Activated naive CD8-positive, alpha-beta T cell treated with anti-CD3 and anti-CD28 coated beads, Interleukin-2, amount 50 U/mL, for 24 hours (primary cell): Measurements from ENCODE around the gene DNAH17.

ENCODE experiments used
- ATAC-seq: fragments of 150-1000 bp; cut with Tn5 transposase; one replicate; pipeline ENCODE4 v1.10.0; 2021
- DNase-seq: peaks from one replicate; pipeline ENCODE4 v3.0.0; 2021
- H3K27ac Mint-ChIP-seq: one replicate; pipeline ENCODE4 v1.8.0; 2021; ENCODE audit warnings: mild to moderate bottlenecking, mixed read lengths
- H3K27me3 Mint-ChIP-seq: one replicate; pipeline ENCODE4 v1.8.0; 2021; ENCODE audit warnings: mixed read lengths
- H3K36me3 Mint-ChIP-seq: one replicate; pipeline ENCODE4 v1.8.0; 2021; ENCODE audit warnings: low read depth, mixed read lengths
- H3K4me1 Mint-ChIP-seq: one replicate; pipeline ENCODE4 v1.8.0; 2021; ENCODE audit warnings: mixed read lengths
- H3K4me3 Mint-ChIP-seq: one replicate; pipeline ENCODE4 v1.8.0; 2021; ENCODE audit warnings: mild to moderate bottlenecking, moderate library complexity, mixed read lengths
- H3K9me3 Mint-ChIP-seq: one replicate; pipeline ENCODE4 v1.8.0; 2021; ENCODE audit warnings: mixed read lengths

Gene DNAH17

GRCh38 chr17:78577296-78577695 lies at the start of gene DNAH17:
Gene DNAH17 (minus strand): TSS chr17:78577396. CDS start chr17:78575057, 2,339 bp downstream.
- no peaks in the 10 kb centered on the region for H3K36me3 Mint-ChIP-seq
- H3K27me3 Mint-ChIP-seq = peaks cover 2% of the 10 kb centered on the region
- H3K27ac Mint-ChIP-seq = no peak within 1 kb of the TSS
- no peaks in the 10 kb centered on the region for H3K4me1 Mint-ChIP-seq
- H3K9me3 Mint-ChIP-seq = no peaks in the 10 kb centered on the region
- no peak for ATAC-seq
- no peak for DNase-seq
- no peak within 1 kb of the TSS for H3K4me3 Mint-ChIP-seq

- no peak for ATAC-seq
- H3K4me1 Mint-ChIP-seq = no peaks in the 10 kb centered on the region
- no peak overlapping the region for H3K4me3 Mint-ChIP-seq
- H3K27ac Mint-ChIP-seq = no peak overlapping the region
- H3K27me3 Mint-ChIP-seq = peaks cover 2% of the 10 kb centered on the region
- no peaks in the 10 kb centered on the region for H3K36me3 Mint-ChIP-seq
- no peak for DNase-seq
- H3K9me3 Mint-ChIP-seq = no peaks in the 10 kb centered on the region
Measured at GRCh38 chr17:78624324-78625151, 47.3 kb upstream of the DNAH17 start.

GRCh38 chr17:78623541-78623940 lies 46.3 kb upstream of the DNAH17 start:
- Mint-ChIP-seq H3K36me3 (no peaks in the 10 kb centered on the region), H3K9me3 (no peaks in the 10 kb centered on the region), H3K4me1 (no peaks in the 10 kb centered on the region), H3K27ac (no peak overlapping the region), H3K4me3 (no peak overlapping the region), H3K27me3 (peaks cover 2% of the 10 kb centered on the region)
- ATAC-seq (no peak), DNase-seq (no peak)

- ATAC-seq = no peak
- Mint-ChIP-seq H3K27ac (no peak overlapping the region), H3K27me3 (peaks cover 2% of the 10 kb centered on the region), H3K36me3 (no peaks in the 10 kb centered on the region), H3K4me1 (no peaks in the 10 kb centered on the region), H3K4me3 (no peak overlapping the region), H3K9me3 (no peaks in the 10 kb centered on the region)
- DNase-seq = no peak
Measured at GRCh38 chr17:78622491-78623265, 45.5 kb upstream of the DNAH17 start.

GRCh38 chr17:78621720-78622490 lies 44.7 kb upstream of the DNAH17 start:
- H3K4me1 Mint-ChIP-seq = no peaks in the 10 kb centered on the region

GRCh38 chr17:78620099-78620498 lies 42.9 kb upstream of the DNAH17 start:
- no peaks in the 10 kb centered on the region for H3K36me3 Mint-ChIP-seq
- H3K9me3 Mint-ChIP-seq = no peaks in the 10 kb centered on the region
- no peak overlapping the region for H3K4me3 Mint-ChIP-seq
- no peaks in the 10 kb centered on the region for H3K4me1 Mint-ChIP-seq
- no peak for ATAC-seq
- DNase-seq = no peak
- H3K27ac Mint-ChIP-seq = no peak overlapping the region
- peaks cover 2% of the 10 kb centered on the region for H3K27me3 Mint-ChIP-seq

More at GRCh38 chr17:78621720-78622490, 44.7 kb upstream of the DNAH17 start:
- Mint-ChIP-seq H3K27me3 (peaks cover 2% of the 10 kb centered on the region), H3K9me3 (no peaks in the 10 kb centered on the region), H3K4me3 (no peak overlapping the region), H3K36me3 (no peaks in the 10 kb centered on the region), H3K27ac (no peak overlapping the region)
- no peak for ATAC-seq
- DNase-seq = no peak

- no peak for ATAC-seq
- no peak overlapping the region for H3K4me3 Mint-ChIP-seq
- no peak overlapping the region for H3K27ac Mint-ChIP-seq
- H3K27me3 Mint-ChIP-seq = peaks cover 2% of the 10 kb centered on the region
- no peaks in the 10 kb centered on the region for H3K36me3 Mint-ChIP-seq
- no peaks in the 10 kb centered on the region for H3K9me3 Mint-ChIP-seq
- DNase-seq = no peak
- no peaks in the 10 kb centered on the region for H3K4me1 Mint-ChIP-seq
Measured at GRCh38 chr17:78619334-78619733, 42.1 kb upstream of the DNAH17 start.

GRCh38 chr17:78618264-78619066 lies 41.3 kb upstream of the DNAH17 start:
- Mint-ChIP-seq H3K9me3 (no peaks in the 10 kb centered on the region), H3K27ac (no peak overlapping the region), H3K36me3 (no peaks in the 10 kb centered on the region), H3K4me1 (no peaks in the 10 kb centered on the region), H3K4me3 (no peak overlapping the region), H3K27me3 (peaks cover 2% of the 10 kb centered on the region)
- no peak for DNase-seq
- no peak for ATAC-seq

GRCh38 chr17:78617511-78618061 lies 40.4 kb upstream of the DNAH17 start:
- no peak overlapping the region for H3K4me3 Mint-ChIP-seq
- H3K4me1 Mint-ChIP-seq = no peaks in the 10 kb centered on the region
- DNase-seq = no peak
- H3K27me3 Mint-ChIP-seq = peaks cover 2% of the 10 kb centered on the region
- no peak for ATAC-seq
- H3K27ac Mint-ChIP-seq = no peak overlapping the region
- no peaks in the 10 kb centered on the region for H3K9me3 Mint-ChIP-seq
- no peaks in the 10 kb centered on the region for H3K36me3 Mint-ChIP-seq

GRCh38 chr17:78616946-78617345 lies 39.8 kb upstream of the DNAH17 start:
- Mint-ChIP-seq H3K27ac (no peak overlapping the region), H3K4me3 (no peak overlapping the region), H3K27me3 (peaks cover 2% of the 10 kb centered on the region), H3K9me3 (no peaks in the 10 kb centered on the region), H3K4me1 (no peaks in the 10 kb centered on the region), H3K36me3 (no peaks in the 10 kb centered on the region)
- DNase-seq = no peak
- ATAC-seq = no peak

- no peaks in the 10 kb centered on the region for H3K36me3 Mint-ChIP-seq
- H3K9me3 Mint-ChIP-seq = no peaks in the 10 kb centered on the region
- ATAC-seq (no peak), DNase-seq (no peak)
- H3K4me3 Mint-ChIP-seq = no peak overlapping the region
- H3K27ac Mint-ChIP-seq = no peak overlapping the region
- no peaks in the 10 kb centered on the region for H3K4me1 Mint-ChIP-seq
- H3K27me3 Mint-ChIP-seq = peaks cover under 1% of the 10 kb centered on the region
Measured at GRCh38 chr17:78615631-78616030, 38.4 kb upstream of the DNAH17 start.

GRCh38 chr17:78613416-78613815 lies 36.2 kb upstream of the DNAH17 start:
- no peak for ATAC-seq
- Mint-ChIP-seq H3K36me3 (no peaks in the 10 kb centered on the region), H3K4me3 (no peak overlapping the region), H3K27ac (no peak overlapping the region), H3K27me3 (peaks cover 4% of the 10 kb centered on the region), H3K4me1 (no peaks in the 10 kb centered on the region), H3K9me3 (no peaks in the 10 kb centered on the region)
- DNase-seq = no peak

GRCh38 chr17:78611607-78612006 lies 34.4 kb upstream of the DNAH17 start:
- no peak for DNase-seq
- H3K27ac Mint-ChIP-seq = no peak overlapping the region
- peaks cover 8% of the 10 kb centered on the region for H3K27me3 Mint-ChIP-seq

More at GRCh38 chr17:78611607-78612006, 34.4 kb upstream of the DNAH17 start:
- Mint-ChIP-seq H3K36me3 (no peaks in the 10 kb centered on the region), H3K4me1 (no peaks in the 10 kb centered on the region), H3K4me3 (no peak overlapping the region), H3K9me3 (no peaks in the 10 kb centered on the region)
- ATAC-seq = no peak
